Measurements from ENCODE around the gene ARMC9. TPM values are rescaled to one million over a fixed set of nuclear protein-coding genes. Genes with fewer than 3 reads are reported as not detected.

ARMC9 gene
- total and polyA plus RNA-seq, 9 donors, result 16.7 to 33.5 (median 29.3) TPM

GRCh38 chr2:231239751-231240150, 41.3 kb downstream of the ARMC9 start:
- no peaks in the 10 kb centered on the region for H3K36me3 ChIP-seq
- WGBS, 3 donors, result 95 to 97% (median 96%) methylated on average over 10 of the region's 10 CpGs

GRCh38 chr2:231241755-231242507, 43.5 kb downstream of the ARMC9 start:
- WGBS, 3 donors, result 22 to 38% (median 35%) methylated on average over 7 of the region's 7 CpGs
- TF ChIP-seq CTCF (IDR thresholded peaks at IDR 0.05) (no peak), POLR2A (IDR thresholded peaks at IDR 0.05) (no peak)

More at GRCh38 chr2:231239751-231240150, 41.3 kb downstream of the ARMC9 start:
- no peak for TF ChIP-seq EP300 (IDR thresholded peaks at IDR 0.05)
- no peak for TF ChIP-seq POLR2A (IDR thresholded peaks at IDR 0.05)
- TF ChIP-seq CTCF (IDR thresholded peaks at IDR 0.05), result no peak
- Histone ChIP-seq H3K27ac (no peak overlapping the region), H3K27me3 (no peaks in the 10 kb centered on the region), H3K9me3 (no peaks in the 10 kb centered on the region), H3K4me1 (ENCODE audit: insufficient read depth) (peaks cover 5% of the 10 kb centered on the region), H3K4me3 (no peak overlapping the region)
- intact Hi-C loops (cut with DNase I), result no loop called here
- DNase-seq, result no peak

GRCh38 chr2:231243866-231244265, 45.4 kb downstream of the ARMC9 start:
- no peak for TF ChIP-seq CTCF (IDR thresholded peaks at IDR 0.05)
- no peak for TF ChIP-seq EP300 (IDR thresholded peaks at IDR 0.05)
- TF ChIP-seq POLR2A (IDR thresholded peaks at IDR 0.05), result no peak
- H3K36me3 ChIP-seq, result no peaks in the 10 kb centered on the region
- WGBS, 3 donors, result 60 to 69% (median 69%) methylated on average over 7 of the region's 7 CpGs
- peaks cover 5% of the 10 kb centered on the region for H3K4me1 ChIP-seq (ENCODE audit: insufficient read depth)
- DNase-seq, result no peak
- H3K4me3 ChIP-seq, result no peak overlapping the region
- intact Hi-C loops (cut with DNase I), result loop anchor here in 1 of 4 donors (2.0 kb wide), 1 partner anchor 27 kb away; no protein-coding TSS in a partner anchor
- no peaks in the 10 kb centered on the region for H3K9me3 ChIP-seq
- no peaks in the 10 kb centered on the region for H3K27me3 ChIP-seq
- peak overlapping the region in 1 of 2 donors; percentile 63 for H3K27ac ChIP-seq

More at GRCh38 chr2:231241755-231242507, 43.5 kb downstream of the ARMC9 start:
- intact Hi-C loops (cut with DNase I), result loop anchor here in 1 of 4 donors (2.0 kb wide), 1 partner anchor 29 kb away; no protein-coding TSS in a partner anchor
- DNase-seq, result peak; percentile 47 to 69 (median 63)
- Histone ChIP-seq H3K4me3 (no peak overlapping the region), H3K36me3 (no peaks in the 10 kb centered on the region), H3K27me3 (no peaks in the 10 kb centered on the region), H3K27ac (peak overlapping the region in 1 of 2 donors; percentile 63), H3K4me1 (ENCODE audit: insufficient read depth) (peaks cover 5% of the 10 kb centered on the region), H3K9me3 (no peaks in the 10 kb centered on the region)

- no peaks in the 10 kb centered on the region for H3K27me3 ChIP-seq
- H3K27ac ChIP-seq, result no peak overlapping the region
- H3K4me1 ChIP-seq (ENCODE audit: insufficient read depth), result peaks cover 5% of the 10 kb centered on the region
- DNase-seq, result no peak
- H3K4me3 ChIP-seq, result no peak overlapping the region
- no peaks in the 10 kb centered on the region for H3K36me3 ChIP-seq
- intact Hi-C loops (cut with DNase I), result no loop called here
- no peaks in the 10 kb centered on the region for H3K9me3 ChIP-seq
- WGBS, 3 donors, result 90 to 97% (median 94%) methylated on average over 15 of the region's 15 CpGs
- TF ChIP-seq CTCF (IDR thresholded peaks at IDR 0.05) (no peak), EP300 (IDR thresholded peaks at IDR 0.05) (no peak), POLR2A (IDR thresholded peaks at IDR 0.05) (no peak)
These were observed 46.2 kb downstream of the ARMC9 start for GRCh38 chr2:231244382-231245248.

All from ovary (tissue), 9 donors.